ENCODE results near the gene RPS23. TPM values are rescaled to one million over a fixed set of nuclear protein-coding genes. Genes with fewer than 3 reads are reported as not detected.
"Not testable (repeated sequence)": the region's sequence is repeated elsewhere in the genome, so short reads cannot be mapped to it uniquely, and the experiment has no call there.

Gene RPS23
- total RNA-seq, 1 experiment from 2014 or later: 2,589 TPM

DNA sequence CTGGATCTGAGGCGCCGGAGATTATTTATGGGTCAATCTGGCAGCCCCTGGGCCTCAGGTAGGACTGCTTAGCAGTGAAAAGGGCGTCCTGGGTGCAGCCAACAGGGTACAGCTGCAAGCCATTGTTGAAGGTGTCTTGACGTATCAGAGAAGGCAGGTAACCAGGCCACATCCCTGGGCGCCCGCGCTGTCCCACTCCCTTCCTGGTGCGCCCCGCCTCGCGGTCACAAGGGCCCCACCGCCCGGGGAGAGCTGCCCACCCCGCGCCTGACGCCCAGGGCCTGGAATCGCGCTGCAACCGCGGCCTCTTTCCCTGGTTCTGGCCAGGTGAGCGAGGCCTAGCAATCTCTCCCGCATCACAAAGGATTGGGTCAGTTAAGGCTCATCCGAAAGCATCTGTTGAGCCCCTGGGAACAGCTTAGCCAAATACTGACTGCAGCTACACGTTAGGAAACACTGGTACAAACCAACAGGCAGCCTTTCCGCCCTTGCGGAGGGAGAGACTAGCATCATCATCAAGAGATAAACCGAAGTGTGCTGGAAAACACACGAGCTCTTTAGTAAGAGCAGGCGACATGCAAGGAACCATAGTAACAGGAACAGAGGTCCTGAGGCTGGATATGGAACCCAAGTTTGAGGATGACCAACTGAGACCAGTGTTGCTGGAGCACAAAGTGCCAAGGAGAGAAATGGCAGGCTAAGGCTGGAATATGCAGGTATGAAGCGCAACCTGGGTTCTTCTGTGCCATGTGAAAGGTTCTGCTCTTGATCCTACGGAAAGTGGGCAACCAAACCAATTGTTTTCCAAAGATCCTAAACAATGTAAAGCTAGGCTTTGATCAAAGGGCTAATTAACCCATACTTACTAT is 3.6 kb downstream of the RPS23 start (continued):
- TF ChIP-seq, protein P1, sequence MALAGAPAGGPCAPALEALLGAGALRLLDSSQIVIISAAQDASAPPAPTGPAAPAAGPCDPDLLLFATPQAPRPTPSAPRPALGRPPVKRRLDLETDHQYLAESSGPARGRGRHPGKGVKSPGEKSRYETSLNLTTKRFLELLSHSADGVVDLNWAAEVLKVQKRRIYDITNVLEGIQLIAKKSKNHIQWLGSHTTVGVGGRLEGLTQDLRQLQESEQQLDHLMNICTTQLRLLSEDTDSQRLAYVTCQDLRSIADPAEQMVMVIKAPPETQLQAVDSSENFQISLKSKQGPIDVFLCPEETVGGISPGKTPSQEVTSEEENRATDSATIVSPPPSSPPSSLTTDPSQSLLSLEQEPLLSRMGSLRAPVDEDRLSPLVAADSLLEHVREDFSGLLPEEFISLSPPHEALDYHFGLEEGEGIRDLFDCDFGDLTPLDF (CRISPR knock-in tag; IDR thresholded peaks at IDR 0.05): 0 out of 2 replicates have a peak, but pooled peaks have one; percentile 56
- TF ChIP-seq, protein P2, sequence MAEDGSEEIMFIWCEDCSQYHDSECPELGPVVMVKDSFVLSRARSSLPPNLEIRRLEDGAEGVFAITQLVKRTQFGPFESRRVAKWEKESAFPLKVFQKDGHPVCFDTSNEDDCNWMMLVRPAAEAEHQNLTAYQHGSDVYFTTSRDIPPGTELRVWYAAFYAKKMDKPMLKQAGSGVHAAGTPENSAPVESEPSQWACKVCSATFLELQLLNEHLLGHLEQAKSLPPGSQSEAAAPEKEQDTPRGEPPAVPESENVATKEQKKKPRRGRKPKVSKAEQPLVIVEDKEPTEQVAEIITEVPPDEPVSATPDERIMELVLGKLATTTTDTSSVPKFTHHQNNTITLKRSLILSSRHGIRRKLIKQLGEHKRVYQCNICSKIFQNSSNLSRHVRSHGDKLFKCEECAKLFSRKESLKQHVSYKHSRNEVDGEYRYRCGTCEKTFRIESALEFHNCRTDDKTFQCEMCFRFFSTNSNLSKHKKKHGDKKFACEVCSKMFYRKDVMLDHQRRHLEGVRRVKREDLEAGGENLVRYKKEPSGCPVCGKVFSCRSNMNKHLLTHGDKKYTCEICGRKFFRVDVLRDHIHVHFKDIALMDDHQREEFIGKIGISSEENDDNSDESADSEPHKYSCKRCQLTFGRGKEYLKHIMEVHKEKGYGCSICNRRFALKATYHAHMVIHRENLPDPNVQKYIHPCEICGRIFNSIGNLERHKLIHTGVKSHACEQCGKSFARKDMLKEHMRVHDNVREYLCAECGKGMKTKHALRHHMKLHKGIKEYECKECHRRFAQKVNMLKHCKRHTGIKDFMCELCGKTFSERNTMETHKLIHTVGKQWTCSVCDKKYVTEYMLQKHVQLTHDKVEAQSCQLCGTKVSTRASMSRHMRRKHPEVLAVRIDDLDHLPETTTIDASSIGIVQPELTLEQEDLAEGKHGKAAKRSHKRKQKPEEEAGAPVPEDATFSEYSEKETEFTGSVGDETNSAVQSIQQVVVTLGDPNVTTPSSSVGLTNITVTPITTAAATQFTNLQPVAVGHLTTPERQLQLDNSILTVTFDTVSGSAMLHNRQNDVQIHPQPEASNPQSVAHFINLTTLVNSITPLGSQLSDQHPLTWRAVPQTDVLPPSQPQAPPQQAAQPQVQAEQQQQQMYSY (CRISPR knock-in tag; IDR thresholded peaks at IDR 0.05): no peak
- TF ChIP-seq PRRX2 (CRISPR knock-in tag; IDR thresholded peaks at IDR 0.05) (peak; percentile 97), JUN (CRISPR knock-in tag; IDR thresholded peaks at IDR 0.05) (no peak), ATF1 (CRISPR knock-in tag; IDR thresholded peaks at IDR 0.05) (no peak), TP53 (CRISPR knock-in tag; IDR thresholded peaks at IDR 0.05) (peak; percentile 82; the same call in 1 of the 2 replicates), ZNF671 (CRISPR knock-in tag; IDR thresholded peaks at IDR 0.05) (peak; percentile 94; the same call in 1 of the 2 replicates), SMAD3 (CRISPR knock-in tag; IDR thresholded peaks at IDR 0.05; ENCODE audit: borderline replicate concordance) (peak; percentile 94), ZNF317 (CRISPR knock-in tag; IDR thresholded peaks at IDR 0.05; ENCODE audit: borderline replicate concordance, low read depth) (no peak), FOXP1 (CRISPR knock-in tag; IDR thresholded peaks at IDR 0.05; ENCODE audit: borderline replicate concordance) (peak; percentile 89), CBFB (CRISPR knock-in tag; IDR thresholded peaks at IDR 0.05; ENCODE audit: low read depth) (0 out of 2 replicates have a peak, but pooled peaks have one; percentile 52), NFATC4 (CRISPR knock-in tag; IDR thresholded peaks at IDR 0.05) (peak; percentile 95), SMAD4 (CRISPR knock-in tag; IDR thresholded peaks at IDR 0.05) (no peak)
- TF ChIP-seq, protein P3, sequence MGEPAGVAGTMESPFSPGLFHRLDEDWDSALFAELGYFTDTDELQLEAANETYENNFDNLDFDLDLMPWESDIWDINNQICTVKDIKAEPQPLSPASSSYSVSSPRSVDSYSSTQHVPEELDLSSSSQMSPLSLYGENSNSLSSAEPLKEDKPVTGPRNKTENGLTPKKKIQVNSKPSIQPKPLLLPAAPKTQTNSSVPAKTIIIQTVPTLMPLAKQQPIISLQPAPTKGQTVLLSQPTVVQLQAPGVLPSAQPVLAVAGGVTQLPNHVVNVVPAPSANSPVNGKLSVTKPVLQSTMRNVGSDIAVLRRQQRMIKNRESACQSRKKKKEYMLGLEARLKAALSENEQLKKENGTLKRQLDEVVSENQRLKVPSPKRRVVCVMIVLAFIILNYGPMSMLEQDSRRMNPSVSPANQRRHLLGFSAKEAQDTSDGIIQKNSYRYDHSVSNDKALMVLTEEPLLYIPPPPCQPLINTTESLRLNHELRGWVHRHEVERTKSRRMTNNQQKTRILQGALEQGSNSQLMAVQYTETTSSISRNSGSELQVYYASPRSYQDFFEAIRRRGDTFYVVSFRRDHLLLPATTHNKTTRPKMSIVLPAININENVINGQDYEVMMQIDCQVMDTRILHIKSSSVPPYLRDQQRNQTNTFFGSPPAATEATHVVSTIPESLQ (CRISPR knock-in tag; IDR thresholded peaks at IDR 0.05): no peak
- TF ChIP-seq, protein P4, sequence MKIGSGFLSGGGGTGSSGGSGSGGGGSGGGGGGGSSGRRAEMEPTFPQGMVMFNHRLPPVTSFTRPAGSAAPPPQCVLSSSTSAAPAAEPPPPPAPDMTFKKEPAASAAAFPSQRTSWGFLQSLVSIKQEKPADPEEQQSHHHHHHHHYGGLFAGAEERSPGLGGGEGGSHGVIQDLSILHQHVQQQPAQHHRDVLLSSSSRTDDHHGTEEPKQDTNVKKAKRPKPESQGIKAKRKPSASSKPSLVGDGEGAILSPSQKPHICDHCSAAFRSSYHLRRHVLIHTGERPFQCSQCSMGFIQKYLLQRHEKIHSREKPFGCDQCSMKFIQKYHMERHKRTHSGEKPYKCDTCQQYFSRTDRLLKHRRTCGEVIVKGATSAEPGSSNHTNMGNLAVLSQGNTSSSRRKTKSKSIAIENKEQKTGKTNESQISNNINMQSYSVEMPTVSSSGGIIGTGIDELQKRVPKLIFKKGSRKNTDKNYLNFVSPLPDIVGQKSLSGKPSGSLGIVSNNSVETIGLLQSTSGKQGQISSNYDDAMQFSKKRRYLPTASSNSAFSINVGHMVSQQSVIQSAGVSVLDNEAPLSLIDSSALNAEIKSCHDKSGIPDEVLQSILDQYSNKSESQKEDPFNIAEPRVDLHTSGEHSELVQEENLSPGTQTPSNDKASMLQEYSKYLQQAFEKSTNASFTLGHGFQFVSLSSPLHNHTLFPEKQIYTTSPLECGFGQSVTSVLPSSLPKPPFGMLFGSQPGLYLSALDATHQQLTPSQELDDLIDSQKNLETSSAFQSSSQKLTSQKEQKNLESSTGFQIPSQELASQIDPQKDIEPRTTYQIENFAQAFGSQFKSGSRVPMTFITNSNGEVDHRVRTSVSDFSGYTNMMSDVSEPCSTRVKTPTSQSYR (CRISPR knock-in tag; IDR thresholded peaks at IDR 0.05): 0 out of 2 replicates have a peak, but pooled peaks have one; percentile 32
- TF ChIP-seq, protein P5, sequence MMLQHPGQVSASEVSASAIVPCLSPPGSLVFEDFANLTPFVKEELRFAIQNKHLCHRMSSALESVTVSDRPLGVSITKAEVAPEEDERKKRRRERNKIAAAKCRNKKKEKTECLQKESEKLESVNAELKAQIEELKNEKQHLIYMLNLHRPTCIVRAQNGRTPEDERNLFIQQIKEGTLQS (CRISPR knock-in tag; conservative IDR thresholded peaks at IDR 0.05): 0 out of 2 replicates have a peak, but pooled peaks have one; percentile 64

DNA sequence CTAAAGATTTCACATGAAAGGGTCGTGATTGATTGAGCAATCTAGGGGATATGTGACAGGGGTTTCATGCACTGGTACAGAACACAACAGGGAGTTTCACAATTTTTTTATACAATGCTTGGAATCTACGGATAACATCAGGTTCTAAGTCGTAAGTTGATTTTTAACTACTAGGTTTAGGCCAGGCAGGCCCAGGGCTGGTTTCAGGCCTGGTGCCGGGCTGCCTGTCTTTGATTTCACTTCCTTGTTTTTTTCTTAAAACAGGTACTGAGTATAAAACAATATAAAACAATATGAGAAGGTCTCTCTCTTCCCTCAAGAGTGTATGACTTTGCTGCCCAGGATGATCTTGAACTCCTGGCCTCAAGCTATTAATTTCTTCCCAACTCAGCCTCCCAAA is 4.7 kb downstream of the RPS23 start:
- H3K36me3 Mint-ChIP-seq: peaks cover 44% of the 10 kb centered on the region
- not testable (repeated sequence) for H3K27me3 Mint-ChIP-seq (ENCODE audit: low read depth)

More for the DNA sequence above, 4.7 kb downstream of the RPS23 start:
- ATAC-seq; H3K4me3 Mint-ChIP-seq; DNase-seq (ENCODE audit: low spot score); H3K9me3 Mint-ChIP-seq; CTCF ChIA-PET: not testable (repeated sequence)
- POLR2A ChIA-PET: interaction anchor here (0.7 kb wide), 1 partner anchor 24 kb away, joined by 3 read pairs; no protein-coding TSS in a partner anchor
- peak overlapping the region; percentile 97 for H3K27ac Mint-ChIP-seq
- peaks cover 55% of the 10 kb centered on the region for H3K4me1 Mint-ChIP-seq

Measured in WTC11 (cell line).